Left lung (tissue), 10 donors: ENCODE measurements around the gene MLLT3. TPM values are rescaled to one million over a fixed set of nuclear protein-coding genes. Genes with fewer than 3 reads are reported as not detected.

ENCODE experiments used
- ATAC-seq: fragments of 200-7000 bp; cut with Tn5 transposase; one replicate; pipeline ENCODE4 v1.9.1; 2020; ENCODE audit warnings: moderate library complexity
- DNase-seq, 4 donors: peaks; one replicate each; pipeline ENCODE4 v3.0.0-alpha.2; 2013 to 2020
- H3K27ac ChIP-seq, 2 donors: fragments of 200-600 bp; sonication (generic) in 1 of 2; one replicate each; pipeline versions ENCODE4 v1.5.0 to v1.8.0; 2020 to 2021
- H3K27me3 ChIP-seq, 2 donors: fragments of 200-600 bp; sonication (generic) in 1 of 2; one replicate each; pipeline versions ENCODE4 v1.5.0 to v1.8.0; 2020 to 2021
- H3K36me3 ChIP-seq, 2 donors: fragments of 200-600 bp; sonication (generic) in 1 of 2; one replicate each; pipeline versions ENCODE4 v1.5.0 to v1.8.0; 2020 to 2021
- H3K4me1 ChIP-seq, 2 donors: fragments of 200-600 bp; one replicate each; pipeline ENCODE4 v1.8.0; 2021
- H3K4me3 ChIP-seq, 2 donors: fragments of 200-600 bp; sonication (generic) in 1 of 2; one replicate each; pipeline versions ENCODE4 v1.5.0 to v1.8.0; 2020 to 2021; ENCODE audit warnings: mild to moderate bottlenecking in 1 of 2
- H3K9me3 ChIP-seq, 2 donors: fragments of 200-600 bp; sonication (generic) in 1 of 2; one replicate each; pipeline versions ENCODE4 v1.5.0 to v1.8.0; 2020 to 2021
- CTCF ChIP-seq, 2 donors: fragments of 200-600 bp; sonication (generic) in 1 of 2; IDR thresholded peaks; one replicate each; pipeline versions ENCODE4 v1.5.0 to v1.8.0; 2021; ENCODE audit warnings: antibody characterized with exemption in 2 of 2
- intact Hi-C, 2 donors: fragments of 100-400 bp; cut with DNase I; formaldehyde crosslinking; loops; one replicate each; pipeline versions ENCODE4 v1.11.2 to v1.14.2; 2022
- polyA plus RNA-seq, 6 donors: library from polyadenylated mRNA; unstranded; fragments of 120-200 nt; gene quantifications; one replicate each; pipeline ENCODE4 v1.2.1, GENCODE V29; 2013; ENCODE audit not compliant: insufficient read length in 6 of 6
- total RNA-seq, 2 donors: library from RNA; stranded (reverse); fragmentation: NEBNext Ultra II Directional; extraction: Animal tissue kit (Norgen Biotek cat#: 25700); gene quantifications; one replicate each; pipeline ENCODE4 v1.2.1, GENCODE V29; 2021
- donor health status: DM: no; HTN: yes; CAD: no.
- donor health status: DM: no; HTN: no; CAD: no.

The MLLT3 gene
- total and polyA plus RNA-seq, 8 donors: 17.0 to 38.2 (median 32.5) TPM

DNA sequence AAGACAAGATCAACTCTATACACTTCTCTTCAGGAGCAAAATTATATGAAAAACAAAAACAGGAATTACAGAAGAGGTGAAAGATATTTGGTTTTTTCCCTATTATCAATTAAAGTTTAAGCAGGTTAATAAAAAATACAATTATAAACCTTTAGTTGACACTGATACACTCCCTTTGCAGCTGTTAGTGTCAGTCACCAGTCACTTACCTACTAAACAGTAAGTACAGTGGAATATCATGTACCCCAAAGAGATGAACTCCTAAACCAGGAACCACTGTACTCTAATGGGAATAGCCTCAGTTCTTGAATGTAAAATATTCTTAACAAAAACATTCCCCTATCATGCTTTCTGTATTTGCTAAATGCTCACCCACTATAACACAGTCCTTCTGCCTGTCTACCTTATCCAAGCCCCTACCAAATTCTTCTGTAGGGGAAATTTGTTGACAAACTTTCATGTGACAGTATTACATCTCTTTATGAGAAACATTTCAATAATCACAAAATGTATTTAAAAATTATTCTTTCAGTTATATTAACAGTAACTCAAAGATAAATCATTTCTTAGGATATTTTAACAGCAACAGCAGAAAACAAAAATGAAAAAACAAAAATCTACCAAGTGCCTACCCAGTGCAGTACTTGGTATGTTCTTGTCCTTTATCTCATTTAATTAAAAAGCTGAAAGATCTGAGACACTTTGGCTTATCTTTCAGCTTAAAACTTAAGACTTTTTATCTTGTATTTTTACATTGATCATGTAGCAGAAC lies 212.8 kb downstream of the MLLT3 start:
- Histone ChIP-seq H3K27me3 (no peaks in the 10 kb centered on the region), H3K27ac (no peak overlapping the region), H3K4me3 (no peak overlapping the region), H3K9me3 (no peaks in the 10 kb centered on the region), H3K4me1 (no peaks in the 10 kb centered on the region), H3K36me3 (no peaks in the 10 kb centered on the region)
- no peak for TF ChIP-seq CTCF (IDR thresholded peaks at IDR 0.05)
- ATAC-seq: no peak
- no peak for DNase-seq
- intact Hi-C loops: no loop called here

DNA sequence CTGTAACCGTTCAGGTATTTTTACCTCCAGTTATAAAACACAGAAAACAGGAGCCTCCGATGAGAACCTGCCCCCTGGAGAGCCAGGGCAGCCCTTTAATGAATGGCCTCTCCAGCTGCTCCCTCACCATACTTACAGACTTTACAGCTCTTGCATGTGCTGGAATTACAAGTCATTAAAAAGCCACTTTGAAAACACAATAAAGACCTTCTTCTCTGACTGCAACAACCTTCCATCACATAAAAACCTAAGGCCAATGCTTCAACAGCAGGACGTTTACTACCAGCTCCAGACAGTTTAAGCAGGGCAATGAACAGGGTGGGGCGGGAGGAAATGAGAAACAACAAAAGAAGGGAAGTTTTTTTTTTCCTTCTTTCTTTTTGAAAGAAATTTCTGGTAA lies 213.8 kb downstream of the MLLT3 start:
- Histone ChIP-seq H3K36me3 (no peaks in the 10 kb centered on the region), H3K4me3 (no peak overlapping the region), H3K9me3 (no peaks in the 10 kb centered on the region), H3K4me1 (no peaks in the 10 kb centered on the region), H3K27ac (no peak overlapping the region), H3K27me3 (no peaks in the 10 kb centered on the region)
- no peak for TF ChIP-seq CTCF (IDR thresholded peaks at IDR 0.05)
- intact Hi-C loops: no loop called here
- DNase-seq (no peak), ATAC-seq (no peak)

- no peak for TF ChIP-seq CTCF (IDR thresholded peaks at IDR 0.05)
- no peak for DNase-seq
- H3K4me1 ChIP-seq: no peaks in the 10 kb centered on the region
- H3K9me3 ChIP-seq: no peaks in the 10 kb centered on the region
- no peak overlapping the region for H3K27ac ChIP-seq
- H3K4me3 ChIP-seq: no peak overlapping the region
- H3K36me3 ChIP-seq: no peaks in the 10 kb centered on the region
- no peaks in the 10 kb centered on the region for H3K27me3 ChIP-seq
- ATAC-seq: no peak
- intact Hi-C loops: no loop called here
These were observed 215.3 kb downstream of the MLLT3 start for GRCh38 chr9:20407013-20407412.

- H3K27ac ChIP-seq: no peak overlapping the region
- TF ChIP-seq CTCF (IDR thresholded peaks at IDR 0.05): no peak
- H3K4me1 ChIP-seq: no peaks in the 10 kb centered on the region
- no peaks in the 10 kb centered on the region for H3K27me3 ChIP-seq
- DNase-seq (no peak), ATAC-seq (no peak)
- H3K4me3 ChIP-seq: no peak overlapping the region
- no peaks in the 10 kb centered on the region for H3K36me3 ChIP-seq
- intact Hi-C loops: no loop called here
- H3K9me3 ChIP-seq: no peaks in the 10 kb centered on the region
These were observed 216.0 kb downstream of the MLLT3 start for GRCh38 chr9:20406344-20406743.

DNA sequence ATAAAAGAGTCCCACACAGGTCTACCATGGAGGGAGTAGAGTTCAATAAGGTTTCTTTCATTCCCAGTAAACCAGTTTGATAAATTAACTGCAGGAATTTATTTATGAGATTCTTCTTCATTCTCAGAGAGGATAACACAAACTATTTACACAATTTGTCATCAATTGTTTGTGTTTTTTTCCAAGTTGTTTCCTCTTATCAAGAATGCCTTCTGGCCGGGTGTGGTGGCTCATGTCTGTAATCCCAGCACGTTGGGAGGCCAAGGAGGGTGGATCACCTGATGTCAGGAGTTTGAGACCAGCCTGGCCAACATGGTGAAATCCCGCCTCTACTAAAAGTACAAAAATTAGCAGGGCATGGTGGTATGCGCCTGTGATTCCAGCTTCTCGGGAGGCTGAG lies 216.7 kb downstream of the MLLT3 start:
- DNase-seq (no peak), ATAC-seq (no peak)
- Histone ChIP-seq H3K4me3 (no peak overlapping the region), H3K36me3 (no peaks in the 10 kb centered on the region), H3K9me3 (no peaks in the 10 kb centered on the region), H3K4me1 (no peaks in the 10 kb centered on the region), H3K27ac (no peak overlapping the region), H3K27me3 (no peaks in the 10 kb centered on the region)
- no peak for TF ChIP-seq CTCF (IDR thresholded peaks at IDR 0.05)
- intact Hi-C loops: no loop called here
